Epithelial cell of proximal tubule (primary cell): Measurements from ENCODE around the gene NINL. TPM values are rescaled to one million over a fixed set of nuclear protein-coding genes. Genes with fewer than 3 reads are reported as not detected.
"Not testable (repeated sequence)": the region's sequence is repeated elsewhere in the genome, so short reads cannot be mapped to it uniquely, and the experiment has no call there.

Experiments used
- DNase-seq: peaks from one replicate; pipeline ENCODE4 v3.0.0-alpha.2; 2011; ENCODE audit warnings: low read depth
- H3K4me3 ChIP-seq: 2 replicates; pipeline ENCODE4 v1.5.1; 2011; ENCODE audit warnings: low read depth, mild to moderate bottlenecking, low read length
- CTCF ChIP-seq: conservative IDR thresholded peaks from 2 replicates; pipeline ENCODE4 v1.5.1; 2012; ENCODE audit warnings: low read depth, mild to moderate bottlenecking, low read length
- total RNA-seq: library from RNA; depleted of rRNA; stranded (reverse); fragments of >200 nt; gene quantifications from 2 replicates; pipeline ENCODE4 v1.2.3, GENCODE V29; 2015

NINL gene
- 6.5 and 13.5 TPM in 2 replicates for total RNA-seq

GRCh38 chr20:25584905-25585704, at the start of gene NINL:
Gene NINL (minus strand): TSS chr20:25585531. CDS start chr20:25526587, 58,944 bp downstream.
- no peak for DNase-seq
- TF ChIP-seq CTCF = no peak
- H3K4me3 ChIP-seq = peak within 1 kb of the TSS; percentile 69

GRCh38 chr20:25632940-25633790, 47.8 kb upstream of the NINL start:
- H3K4me3 ChIP-seq = no peak overlapping the region
- no peak for DNase-seq
- no peak for TF ChIP-seq CTCF

GRCh38 chr20:25630615-25631014, 45.3 kb upstream of the NINL start:
- not testable (repeated sequence) for DNase-seq, H3K4me3 ChIP-seq

GRCh38 chr20:25629816-25630499, 44.6 kb upstream of the NINL start:
- no peak for DNase-seq
- no peak for TF ChIP-seq CTCF
- no peak overlapping the region for H3K4me3 ChIP-seq

- no peak for DNase-seq
- TF ChIP-seq CTCF = no peak
- H3K4me3 ChIP-seq = no peak overlapping the region
Observed at GRCh38 chr20:25626779-25627178, 41.4 kb upstream of the NINL start.

- no peak for TF ChIP-seq CTCF
- no peak for DNase-seq
Observed at GRCh38 chr20:25624500-25624939, 39.2 kb upstream of the NINL start.

More at GRCh38 chr20:25624500-25624939, 39.2 kb upstream of the NINL start:
- H3K4me3 ChIP-seq = peak overlapping the region; percentile 93
